Progenitor cell of endocrine pancreas (in vitro differentiated cells): ENCODE results near the gene PHC3. TPM values are rescaled to one million over a fixed set of nuclear protein-coding genes. Genes with fewer than 3 reads are reported as not detected.
A peak's percentile ranks its signal among the peaks of the same experiment; 100 is the strongest.

ENCODE experiments used
- DNase-seq: peaks from one replicate; pipeline ENCODE4 v3.0.0; 2021; ENCODE audit warnings: low spot score; ENCODE audit not compliant: unreplicated experiment
- H3K27ac Mint-ChIP-seq: 2 replicates; pipeline ENCODE4 v1.8.0; 2021; ENCODE audit warnings: mild to moderate bottlenecking, moderate library complexity, mixed read lengths
- H3K27me3 Mint-ChIP-seq: 2 replicates; pipeline ENCODE4 v1.8.0; 2021; ENCODE audit warnings: mixed read lengths
- H3K36me3 Mint-ChIP-seq: 2 replicates; pipeline ENCODE4 v1.8.0; 2022; ENCODE audit warnings: mixed read lengths; ENCODE audit not compliant: insufficient read depth
- H3K4me1 Mint-ChIP-seq: 2 replicates; pipeline ENCODE4 v1.8.0; 2021; ENCODE audit warnings: low read depth, mixed read lengths
- H3K4me3 Mint-ChIP-seq: 2 replicates; pipeline ENCODE4 v1.8.0; 2021; ENCODE audit warnings: low read depth, mild to moderate bottlenecking, moderate library complexity, mixed read lengths
- H3K9me3 Mint-ChIP-seq: 2 replicates; pipeline ENCODE4 v1.8.0; 2021; ENCODE audit warnings: low read depth, mixed read lengths
- total RNA-seq: library from RNA; stranded (reverse); gene quantifications from 2 replicates; pipeline ENCODE4 v1.2.1, GENCODE V29; 2021
- TF ChIP-seq, protein P1 (sequence below): fragments of 200-600 bp; sonication (generic); IDR thresholded peaks from one replicate; pipeline ENCODE4 v1.5.0; 2021; ENCODE audit warnings: antibody characterized with exemption, mild to moderate bottlenecking; ENCODE audit not compliant: unreplicated experiment

The PHC3 gene
- total RNA-seq, 1 donor from 2014 or later: 71.8 TPM

DNA sequence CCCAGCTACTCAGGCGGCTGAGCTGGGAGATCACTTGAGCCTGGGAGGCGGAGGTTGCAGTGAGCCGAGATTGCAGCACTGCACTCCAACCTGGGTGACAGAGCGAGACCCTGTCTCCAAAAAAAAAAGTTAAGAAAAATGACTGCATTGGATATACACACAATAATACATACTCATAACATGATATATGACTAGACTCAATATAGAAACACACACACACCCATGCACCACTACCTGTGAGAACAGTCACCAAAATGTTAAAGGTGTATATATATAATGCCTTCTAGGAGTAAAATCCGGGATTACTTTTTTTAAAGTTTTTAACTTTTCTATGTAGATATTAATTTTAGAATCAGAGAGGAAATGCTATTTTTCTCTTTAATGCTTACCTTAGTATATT lies 25.9 kb downstream of the PHC3 start:
- Mint-ChIP-seq H3K4me3 (no peak overlapping the region), H3K4me1 (peaks cover 19% of the 10 kb centered on the region), H3K27me3 (no peaks in the 10 kb centered on the region), H3K27ac (no peak overlapping the region), H3K9me3 (peaks cover 4% of the 10 kb centered on the region), H3K36me3 (peaks cover 29% of the 10 kb centered on the region)
- DNase-seq: no peak
- TF ChIP-seq, protein P1, sequence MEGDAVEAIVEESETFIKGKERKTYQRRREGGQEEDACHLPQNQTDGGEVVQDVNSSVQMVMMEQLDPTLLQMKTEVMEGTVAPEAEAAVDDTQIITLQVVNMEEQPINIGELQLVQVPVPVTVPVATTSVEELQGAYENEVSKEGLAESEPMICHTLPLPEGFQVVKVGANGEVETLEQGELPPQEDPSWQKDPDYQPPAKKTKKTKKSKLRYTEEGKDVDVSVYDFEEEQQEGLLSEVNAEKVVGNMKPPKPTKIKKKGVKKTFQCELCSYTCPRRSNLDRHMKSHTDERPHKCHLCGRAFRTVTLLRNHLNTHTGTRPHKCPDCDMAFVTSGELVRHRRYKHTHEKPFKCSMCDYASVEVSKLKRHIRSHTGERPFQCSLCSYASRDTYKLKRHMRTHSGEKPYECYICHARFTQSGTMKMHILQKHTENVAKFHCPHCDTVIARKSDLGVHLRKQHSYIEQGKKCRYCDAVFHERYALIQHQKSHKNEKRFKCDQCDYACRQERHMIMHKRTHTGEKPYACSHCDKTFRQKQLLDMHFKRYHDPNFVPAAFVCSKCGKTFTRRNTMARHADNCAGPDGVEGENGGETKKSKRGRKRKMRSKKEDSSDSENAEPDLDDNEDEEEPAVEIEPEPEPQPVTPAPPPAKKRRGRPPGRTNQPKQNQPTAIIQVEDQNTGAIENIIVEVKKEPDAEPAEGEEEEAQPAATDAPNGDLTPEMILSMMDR: no peak

DNA sequence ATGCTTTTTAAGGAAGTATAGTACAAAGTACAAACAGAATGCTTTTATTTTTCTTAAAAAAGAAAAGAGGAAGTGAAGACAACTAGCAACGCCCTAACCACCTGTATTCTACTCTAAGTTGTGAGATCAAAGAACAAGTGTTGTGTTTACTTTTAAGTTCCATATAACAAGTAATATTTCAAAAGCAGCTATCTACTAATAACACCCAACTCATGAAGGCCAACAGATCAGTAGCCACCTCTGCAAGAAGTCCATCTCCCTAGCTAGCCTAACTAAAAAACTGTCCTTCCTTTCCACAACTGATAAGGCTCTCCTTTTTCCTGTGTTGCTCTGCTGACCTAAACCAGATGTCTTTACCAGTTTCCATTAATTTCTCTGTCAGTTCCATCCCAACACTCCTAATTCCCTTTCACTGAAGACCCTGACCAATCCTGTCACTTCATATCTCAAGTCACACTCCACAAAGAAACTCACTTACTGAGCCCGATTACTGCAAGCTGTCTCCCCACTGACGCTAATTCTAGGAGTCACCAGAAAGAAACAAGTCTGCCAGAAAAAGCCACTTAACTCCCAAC lies 26.9 kb downstream of the PHC3 start:
- Mint-ChIP-seq H3K27ac (peak overlapping the region; percentile 9), H3K4me1 (peaks cover 14% of the 10 kb centered on the region), H3K4me3 (peak overlapping the region; percentile 11), H3K9me3 (peaks cover 4% of the 10 kb centered on the region), H3K27me3 (no peaks in the 10 kb centered on the region), H3K36me3 (peaks cover 24% of the 10 kb centered on the region)
- TF ChIP-seq, protein P1: no peak
- DNase-seq: no peak

DNA sequence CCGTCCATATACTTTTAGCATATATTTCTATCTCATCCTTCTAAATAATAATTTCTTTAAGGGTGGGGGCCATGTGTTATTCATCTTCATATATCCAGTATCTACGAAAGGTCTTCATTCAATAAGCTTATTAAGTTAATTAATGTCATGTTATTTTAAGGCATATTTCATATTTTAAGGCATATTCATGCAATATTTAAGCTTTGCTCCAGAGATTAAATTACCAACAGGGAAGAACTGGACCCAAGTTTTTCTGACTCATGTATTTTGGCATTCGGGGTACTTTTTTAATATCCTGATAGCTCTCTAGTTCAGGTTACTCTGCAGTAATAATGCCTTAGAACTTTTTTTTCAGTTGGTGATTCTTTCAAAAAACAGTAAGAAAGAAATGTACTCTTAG lies 27.4 kb downstream of the PHC3 start:
- H3K4me3 Mint-ChIP-seq: no peak overlapping the region
- no peak for DNase-seq
- H3K9me3 Mint-ChIP-seq: no peaks in the 10 kb centered on the region
- peaks cover 9% of the 10 kb centered on the region for H3K4me1 Mint-ChIP-seq
- H3K27ac Mint-ChIP-seq: no peak overlapping the region
- H3K36me3 Mint-ChIP-seq: peaks cover 21% of the 10 kb centered on the region
- TF ChIP-seq, protein P1: no peak
- no peaks in the 10 kb centered on the region for H3K27me3 Mint-ChIP-seq

DNA sequence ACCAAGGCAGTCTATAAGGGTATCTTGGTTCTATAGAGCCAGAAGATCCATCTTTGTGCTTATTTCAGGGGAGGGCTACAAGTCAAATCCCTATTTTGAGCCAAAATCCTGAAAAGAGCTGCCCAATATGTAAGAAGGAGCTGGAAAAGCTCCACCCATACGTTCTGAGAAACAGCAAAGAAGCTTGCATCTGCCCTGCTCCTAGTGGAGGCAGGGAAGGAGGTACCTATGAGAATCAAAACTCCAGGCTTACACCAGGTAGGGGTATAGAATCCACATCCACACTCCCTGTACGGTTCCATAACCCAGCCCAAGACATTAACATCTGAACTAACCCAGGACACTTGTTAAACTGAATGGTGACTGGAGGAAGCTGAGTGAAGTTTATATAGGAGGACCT lies 30.0 kb downstream of the PHC3 start:
- Mint-ChIP-seq H3K27me3 (no peaks in the 10 kb centered on the region), H3K9me3 (no peaks in the 10 kb centered on the region), H3K36me3 (peaks cover 20% of the 10 kb centered on the region), H3K27ac (no peak overlapping the region), H3K4me3 (no peak overlapping the region), H3K4me1 (peaks cover 7% of the 10 kb centered on the region)
- DNase-seq: no peak
- TF ChIP-seq, protein P1: no peak

DNA sequence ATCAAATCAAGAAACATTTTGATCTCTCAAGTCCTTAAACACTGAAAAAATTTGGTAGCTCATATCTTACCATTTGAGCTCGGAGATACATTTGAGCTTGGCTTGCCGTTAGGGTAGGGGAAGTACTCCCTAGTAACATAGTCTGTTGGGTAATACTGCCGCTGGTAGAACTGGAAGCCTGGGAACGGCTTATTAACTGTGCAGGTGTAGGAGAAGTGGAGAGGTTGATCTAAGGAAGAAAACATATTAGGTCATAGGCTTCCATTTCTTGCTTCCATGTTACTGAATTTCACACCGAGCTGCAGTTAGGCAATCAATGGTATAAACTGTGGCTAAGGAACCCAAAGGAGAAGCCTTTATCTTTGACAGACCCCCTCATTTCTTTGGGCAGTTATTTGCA lies 32.5 kb downstream of the PHC3 start:
- H3K27ac Mint-ChIP-seq: no peak overlapping the region
- no peaks in the 10 kb centered on the region for H3K27me3 Mint-ChIP-seq
- no peaks in the 10 kb centered on the region for H3K9me3 Mint-ChIP-seq
- H3K4me3 Mint-ChIP-seq: no peak overlapping the region
- peaks cover 19% of the 10 kb centered on the region for H3K36me3 Mint-ChIP-seq
- TF ChIP-seq, protein P1: no peak
- no peak for DNase-seq
- H3K4me1 Mint-ChIP-seq: no peaks in the 10 kb centered on the region
